ENCODE results near the gene HPSE.
A peak's percentile ranks its signal among the peaks of the same experiment; 100 is the strongest.

Gene HPSE

DNA sequence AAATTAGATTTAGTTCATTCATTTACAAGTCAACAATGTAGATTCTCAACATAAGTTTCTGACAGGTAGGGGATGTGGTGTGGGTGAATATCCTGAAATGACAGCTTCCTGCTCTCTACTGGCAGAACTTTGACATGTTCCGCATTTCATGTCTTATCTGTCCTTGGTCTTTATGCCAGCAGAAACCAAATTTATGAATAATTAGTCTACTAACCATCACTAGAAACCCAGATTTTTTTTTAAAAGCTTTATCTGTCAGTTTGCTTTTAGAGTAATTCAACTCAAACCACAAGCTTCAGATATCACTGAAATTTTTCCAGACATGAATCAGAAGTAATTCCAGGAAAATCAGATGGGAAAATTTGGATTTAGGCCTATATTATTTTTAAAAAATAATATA lies 68.0 kb downstream of the HPSE start:
- H3K27me3 ChIP-seq (ENCODE audit: low read depth) = no peaks in the 10 kb centered on the region
- H3K9me3 ChIP-seq = no peaks in the 10 kb centered on the region
- peaks cover 35% of the 10 kb centered on the region for H3K36me3 ChIP-seq (replicated peaks)
- H3K4me3 ChIP-seq = no peak overlapping the region
- in situ Hi-C loops (cut with MboI; ENCODE audit: low sequenced_read_pairs) = loop anchor here (25.0 kb wide), 1 partner anchor 804 kb away; no protein-coding TSS in a partner anchor
- DNase-seq (ENCODE audit: low spot score in 2 of 2) = no peak
- no peaks in the 10 kb centered on the region for H3K4me1 ChIP-seq

- peaks cover 32% of the 10 kb centered on the region for H3K36me3 ChIP-seq (replicated peaks)
- no peak overlapping the region for H3K4me3 ChIP-seq
- in situ Hi-C loops (cut with MboI; ENCODE audit: low sequenced_read_pairs) = loop anchor here (25.0 kb wide), 1 partner anchor 801 kb away; no protein-coding TSS in a partner anchor
- H3K9me3 ChIP-seq = no peaks in the 10 kb centered on the region
- DNase-seq (ENCODE audit: low spot score in 2 of 2) = no peak
- H3K27me3 ChIP-seq (ENCODE audit: low read depth) = no peaks in the 10 kb centered on the region
- H3K4me1 ChIP-seq = no peaks in the 10 kb centered on the region
These were observed 71.5 kb downstream of the HPSE start for GRCh38 chr4:83263106-83263505.

DNA sequence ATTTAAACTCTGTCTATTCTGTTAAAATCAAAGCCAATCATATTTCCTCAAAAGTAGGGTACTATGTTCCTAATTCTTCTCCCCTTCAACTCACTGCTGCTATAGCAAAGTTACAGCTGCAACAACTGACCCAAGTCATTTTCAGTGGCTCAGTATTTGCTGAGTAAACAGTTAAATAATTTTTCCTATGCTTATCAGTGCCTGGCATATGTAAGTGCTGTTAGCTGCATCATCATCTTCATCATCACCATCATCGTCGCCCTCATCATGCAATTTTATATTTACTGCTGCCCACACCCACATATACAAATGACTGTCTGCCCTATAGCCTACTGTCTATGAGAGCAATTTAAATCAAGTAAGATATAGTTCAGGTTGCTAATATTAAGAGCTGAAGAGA lies 72.0 kb downstream of the HPSE start:
- peaks cover 30% of the 10 kb centered on the region for H3K36me3 ChIP-seq (replicated peaks)
- H3K4me1 ChIP-seq = no peaks in the 10 kb centered on the region
- H3K9me3 ChIP-seq = no peaks in the 10 kb centered on the region
- H3K4me3 ChIP-seq = no peak overlapping the region
- no peaks in the 10 kb centered on the region for H3K27me3 ChIP-seq (ENCODE audit: low read depth)
- in situ Hi-C loops (cut with MboI; ENCODE audit: low sequenced_read_pairs) = loop anchor here (25.0 kb wide), 1 partner anchor 800 kb away; no protein-coding TSS in a partner anchor
- no peak for DNase-seq (ENCODE audit: low spot score in 2 of 2)

DNA sequence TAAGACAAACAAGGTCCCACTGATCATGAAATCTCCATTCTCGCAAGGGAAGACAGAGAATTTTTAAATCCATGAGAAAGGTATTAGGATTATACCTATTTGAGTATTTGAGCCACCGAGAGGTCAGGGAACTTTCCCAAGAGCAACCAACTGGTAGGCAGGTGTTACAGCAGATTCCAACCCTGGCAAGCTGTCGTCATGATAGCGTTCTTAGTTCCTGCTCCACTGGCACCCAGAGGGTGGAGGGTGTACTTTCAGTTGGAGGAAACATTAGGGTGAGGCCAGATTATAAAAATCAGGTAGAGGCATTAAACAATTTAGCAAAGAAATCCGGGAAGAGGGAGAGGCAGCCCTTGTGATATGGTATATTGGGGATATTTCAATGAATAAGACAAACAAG lies 73.3 kb downstream of the HPSE start:
- Histone ChIP-seq H3K4me3 (no peak overlapping the region), H3K4me1 (peaks cover 5% of the 10 kb centered on the region), H3K36me3 (replicated peaks) (peaks cover 25% of the 10 kb centered on the region), H3K9me3 (no peaks in the 10 kb centered on the region), H3K27me3 (ENCODE audit: low read depth) (no peaks in the 10 kb centered on the region)
- in situ Hi-C loops (cut with MboI; ENCODE audit: low sequenced_read_pairs) = loop anchor here (25.0 kb wide), 1 partner anchor 799 kb away; no protein-coding TSS in a partner anchor
- no peak for DNase-seq (ENCODE audit: low spot score in 2 of 2)

DNA sequence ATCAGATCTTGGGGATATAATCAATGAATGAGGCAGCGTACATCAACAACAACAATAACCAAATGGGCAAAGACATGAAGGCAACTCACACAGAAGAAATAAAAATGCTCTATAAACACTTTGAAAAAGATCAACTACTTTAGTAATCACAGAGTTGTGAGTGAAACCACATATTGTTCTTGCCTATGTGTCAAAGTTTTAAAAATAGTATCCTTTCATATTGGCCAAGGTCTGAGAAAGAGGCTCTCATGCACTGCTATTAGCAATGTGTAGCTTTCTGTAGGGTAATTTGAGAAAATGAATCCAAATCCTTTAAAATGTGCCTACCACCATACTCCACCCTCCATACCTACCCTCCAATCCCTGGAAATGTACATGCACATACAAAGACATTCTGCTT lies 75.1 kb downstream of the HPSE start:
- H3K9me3 ChIP-seq = no peaks in the 10 kb centered on the region
- DNase-seq (ENCODE audit: low spot score in 2 of 2) = no peak
- no peaks in the 10 kb centered on the region for H3K27me3 ChIP-seq (ENCODE audit: low read depth)
- H3K4me1 ChIP-seq = peaks cover 10% of the 10 kb centered on the region
- no peak overlapping the region for H3K4me3 ChIP-seq
- in situ Hi-C loops (cut with MboI; ENCODE audit: low sequenced_read_pairs) = loop anchor here (10.0 to 25.0 kb wide), 2 partner anchors 175 to 797 kb away; no protein-coding TSS in a partner anchor
- peaks cover 16% of the 10 kb centered on the region for H3K36me3 ChIP-seq (replicated peaks)

DNA sequence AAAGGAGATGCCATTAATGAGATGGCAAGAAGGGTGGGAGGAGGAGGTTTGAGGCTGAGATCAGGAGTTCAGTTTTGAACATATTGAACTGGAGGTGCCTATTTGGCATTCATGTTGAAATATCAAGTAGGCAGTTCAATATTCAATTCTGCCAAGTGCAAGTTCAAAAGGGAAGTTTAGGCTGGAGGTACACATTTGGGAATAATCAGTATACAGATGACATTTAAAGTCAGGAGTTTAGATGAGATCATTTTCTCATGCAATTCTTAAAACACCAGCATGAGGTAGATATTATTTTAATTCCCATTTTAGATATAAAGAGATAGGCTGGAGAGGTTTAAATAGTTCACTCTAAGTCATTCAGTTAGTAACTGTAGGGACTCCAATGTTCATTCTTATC lies 76.2 kb downstream of the HPSE start:
- Histone ChIP-seq H3K36me3 (replicated peaks) (peaks cover 16% of the 10 kb centered on the region), H3K27me3 (ENCODE audit: low read depth) (no peaks in the 10 kb centered on the region), H3K4me1 (peaks cover 10% of the 10 kb centered on the region), H3K4me3 (no peak overlapping the region), H3K9me3 (no peaks in the 10 kb centered on the region)
- in situ Hi-C loops (cut with MboI; ENCODE audit: low sequenced_read_pairs) = loop anchor here (10.0 to 25.0 kb wide), 2 partner anchors 174 to 796 kb away; no protein-coding TSS in a partner anchor
- DNase-seq (ENCODE audit: low spot score in 2 of 2) = no peak

DNA sequence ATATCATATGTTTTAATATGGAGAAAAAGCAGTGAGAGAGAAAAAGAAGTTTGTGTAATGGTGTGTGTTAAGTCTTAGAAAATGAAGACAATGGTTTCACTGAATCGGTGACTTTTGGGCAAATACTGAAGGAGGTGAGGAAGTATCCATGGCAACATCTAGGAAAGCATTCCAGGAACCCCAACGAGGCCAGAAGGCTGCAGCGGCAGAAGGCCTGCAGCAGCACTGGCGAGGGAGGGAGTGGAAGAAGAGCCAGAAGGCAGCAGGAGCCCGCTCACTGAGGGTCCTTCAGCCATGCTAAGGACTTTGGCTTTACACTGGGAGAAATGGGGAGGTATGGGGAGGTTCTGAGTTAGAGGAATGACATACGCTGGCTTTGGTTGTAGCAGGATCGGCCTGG lies 76.8 kb downstream of the HPSE start:
- DNase-seq (ENCODE audit: low spot score in 2 of 2) = no peak
- Histone ChIP-seq H3K4me1 (peaks cover 10% of the 10 kb centered on the region), H3K9me3 (no peaks in the 10 kb centered on the region), H3K27me3 (ENCODE audit: low read depth) (no peaks in the 10 kb centered on the region), H3K36me3 (replicated peaks) (peaks cover 16% of the 10 kb centered on the region), H3K4me3 (no peak overlapping the region)
- in situ Hi-C loops (cut with MboI; ENCODE audit: low sequenced_read_pairs) = loop anchor here (10.0 to 25.0 kb wide), 2 partner anchors 173 to 796 kb away; no protein-coding TSS in a partner anchor

- in situ Hi-C loops (cut with MboI; ENCODE audit: low sequenced_read_pairs) = loop anchor here (10.0 to 25.0 kb wide), 2 partner anchors 171 to 793 kb away; no protein-coding TSS in a partner anchor
- Histone ChIP-seq H3K36me3 (replicated peaks) (peaks cover 5% of the 10 kb centered on the region), H3K4me3 (no peak overlapping the region), H3K4me1 (peaks cover 10% of the 10 kb centered on the region), H3K9me3 (no peaks in the 10 kb centered on the region), H3K27me3 (ENCODE audit: low read depth) (no peaks in the 10 kb centered on the region)
- DNase-seq (ENCODE audit: low spot score in 2 of 2) = peak in 1 of 2 experiments; percentile 48
These were observed 79.1 kb downstream of the HPSE start for GRCh38 chr4:83255584-83255983.

DNA sequence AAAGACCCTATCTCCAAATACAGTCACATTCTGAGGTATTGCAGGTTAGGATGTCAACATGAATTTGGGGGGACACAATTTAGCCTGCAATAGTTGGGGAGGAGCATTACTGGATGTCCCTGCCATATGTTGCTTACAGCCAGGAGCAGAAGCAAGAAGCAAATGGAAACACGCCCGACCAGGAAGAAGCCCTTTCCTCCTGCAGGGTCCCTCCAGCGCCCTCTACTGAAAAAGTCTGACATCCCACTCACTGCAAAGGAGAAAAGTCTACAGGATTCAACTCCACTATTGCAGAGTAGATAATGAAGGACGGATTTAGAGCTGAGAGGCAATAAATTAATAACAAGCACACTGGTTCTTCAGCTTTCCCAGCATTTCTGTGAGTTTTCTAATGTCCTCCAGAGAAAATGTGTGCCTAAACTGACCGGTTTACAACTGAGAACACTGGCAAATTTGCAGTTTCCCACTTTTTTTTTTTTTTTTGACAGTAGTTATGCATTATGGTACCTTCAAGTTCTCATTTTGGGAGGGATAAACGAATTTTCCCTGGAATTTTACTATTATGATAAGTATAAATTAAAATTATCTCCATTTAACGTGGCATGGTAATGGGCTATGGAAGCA lies 81.8 kb downstream of the HPSE start:
- Histone ChIP-seq H3K36me3 (replicated peaks) (no peaks in the 10 kb centered on the region; the same call in 1 of the 2 replicates), H3K27me3 (ENCODE audit: low read depth) (no peaks in the 10 kb centered on the region), H3K4me3 (no peak overlapping the region), H3K9me3 (no peaks in the 10 kb centered on the region), H3K4me1 (peaks cover 10% of the 10 kb centered on the region)
- peak; percentile 46 to 81 for DNase-seq (ENCODE audit: low spot score in 2 of 2)
- in situ Hi-C loops (cut with MboI; ENCODE audit: low sequenced_read_pairs) = loop anchor here (10.0 to 25.0 kb wide), 2 partner anchors 168 to 791 kb away; no protein-coding TSS in a partner anchor

DNA sequence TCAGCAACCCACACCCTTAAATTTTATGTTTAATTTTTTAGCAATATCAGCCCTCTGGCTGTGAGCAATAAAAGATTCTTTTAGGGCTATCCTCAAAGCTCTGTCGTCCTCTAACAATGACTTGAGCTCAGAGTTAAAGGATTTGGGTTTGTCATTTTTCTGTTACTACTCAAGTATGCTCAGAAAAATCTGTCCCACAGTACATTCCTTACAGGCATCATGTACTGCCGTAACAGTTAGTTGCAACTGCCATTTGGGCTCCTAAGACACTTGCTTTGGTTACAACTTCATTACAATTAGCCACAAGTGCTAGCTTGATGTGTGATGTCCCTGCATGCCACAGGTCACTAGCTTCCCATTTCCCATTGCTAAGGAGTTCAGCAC lies 83.2 kb downstream of the HPSE start:
- in situ Hi-C loops (cut with MboI; ENCODE audit: low sequenced_read_pairs) = loop anchor here (10.0 to 25.0 kb wide), 2 partner anchors 167 to 789 kb away; no protein-coding TSS in a partner anchor
- Histone ChIP-seq H3K27me3 (ENCODE audit: low read depth) (no peaks in the 10 kb centered on the region), H3K36me3 (replicated peaks) (no peaks in the 10 kb centered on the region), H3K9me3 (no peaks in the 10 kb centered on the region), H3K4me3 (no peak overlapping the region), H3K4me1 (peaks cover 5% of the 10 kb centered on the region)
- no peak for DNase-seq (ENCODE audit: low spot score in 2 of 2)

- H3K9me3 ChIP-seq = no peaks in the 10 kb centered on the region
- DNase-seq (ENCODE audit: low spot score in 2 of 2) = no peak
- H3K36me3 ChIP-seq (replicated peaks) = no peaks in the 10 kb centered on the region
- peaks cover 3% of the 10 kb centered on the region; the same call in 1 of the 2 replicates for H3K4me1 ChIP-seq
- no peak overlapping the region for H3K4me3 ChIP-seq
- in situ Hi-C loops (cut with MboI; ENCODE audit: low sequenced_read_pairs) = loop anchor here (10.0 to 25.0 kb wide), 2 partner anchors 166 to 789 kb away; no protein-coding TSS in a partner anchor
- H3K27me3 ChIP-seq (ENCODE audit: low read depth) = no peaks in the 10 kb centered on the region
These were observed 83.8 kb downstream of the HPSE start for GRCh38 chr4:83250687-83251446.

- Histone ChIP-seq H3K36me3 (replicated peaks) (no peaks in the 10 kb centered on the region), H3K27me3 (ENCODE audit: low read depth) (no peaks in the 10 kb centered on the region), H3K4me1 (no peaks in the 10 kb centered on the region), H3K4me3 (no peak overlapping the region), H3K9me3 (no peaks in the 10 kb centered on the region)
- no peak for DNase-seq (ENCODE audit: low spot score in 2 of 2)
- in situ Hi-C loops (cut with MboI; ENCODE audit: low sequenced_read_pairs) = no loop called here
These were observed 86.2 kb downstream of the HPSE start for GRCh38 chr4:83248486-83248885.

GRCh38 chr4:83247415-83248357 lies 87.0 kb downstream of the HPSE start:
- H3K4me1 ChIP-seq = no peaks in the 10 kb centered on the region
- H3K36me3 ChIP-seq (replicated peaks) = no peaks in the 10 kb centered on the region
- no peaks in the 10 kb centered on the region for H3K27me3 ChIP-seq (ENCODE audit: low read depth)
- H3K4me3 ChIP-seq = no peak overlapping the region
- no peak for DNase-seq (ENCODE audit: low spot score in 2 of 2)
- in situ Hi-C loops (cut with MboI; ENCODE audit: low sequenced_read_pairs) = no loop called here
- no peaks in the 10 kb centered on the region for H3K9me3 ChIP-seq

Measured in HAP-1 (cell line).